Stomach (tissue), 9 donors: ENCODE measurements around the gene PRKCD. TPM values are rescaled to one million over a fixed set of nuclear protein-coding genes. Genes with fewer than 3 reads are reported as not detected.
A peak's percentile ranks its signal among the peaks of the same experiment; 100 is the strongest.

Experiments used
- DNase-seq, 2 donors: peaks; one replicate each; pipeline versions ENCODE4 v3.0.0 to v3.0.0-alpha.2; 2013 to 2019
- H3K27ac ChIP-seq, 5 donors: fragments of 200-600 bp in 4 of 5; sonication (generic) in 4 of 5; one replicate each; pipeline ENCODE4 v1.5.1; 2013 to 2019; ENCODE audit warnings: mild to moderate bottlenecking in 1 of 5, moderate library complexity in 1 of 5
- H3K27me3 ChIP-seq, 3 donors: fragments of 200-600 bp; sonication (generic); one replicate each; pipeline ENCODE4 v1.5.1; 2017 to 2019; ENCODE audit warnings: mixed run types in 1 of 3
- H3K36me3 ChIP-seq, 4 donors: fragments of 200-600 bp; sonication (generic); 1 replicate in 3 of 4; 2 replicates in 1 of 4; pipeline ENCODE4 v1.5.1; 2016 to 2019
- H3K4me1 ChIP-seq, 4 donors: fragments of 200-600 bp; sonication (generic); one replicate each; pipeline ENCODE4 v1.5.1; 2016 to 2019
- H3K4me3 ChIP-seq, 4 donors: fragments of 200-600 bp; sonication (generic) in 3 of 4; one replicate each; pipeline ENCODE4 v1.5.1; 2016 to 2019; ENCODE audit warnings: mild to moderate bottlenecking in 1 of 4
- H3K9me3 ChIP-seq, 4 donors: fragments of 200-600 bp; sonication (generic); one replicate each; pipeline ENCODE4 v1.5.1; 2016 to 2019
- CTCF ChIP-seq, 7 experiments: fragments of 450-650 bp in 4 of 7; fragments of 200-600 bp in 3 of 7; sonication (generic) in 3 of 7; IDR thresholded peaks; one replicate each; pipeline ENCODE4 v1.5.1; 2016 to 2019; ENCODE audit warnings: antibody characterized with exemption in 7 of 7, control low read depth in 2 of 7, mild to moderate bottlenecking in 1 of 7
- EP300 ChIP-seq: sonication (generic); formaldehyde crosslinking; IDR thresholded peaks from one replicate; pipeline ENCODE4 v1.6.1; 2017; ENCODE audit warnings: antibody characterized with exemption
- POLR2A ChIP-seq, 4 donors: fragments of 450-650 bp; IDR thresholded peaks; one replicate each; pipeline ENCODE4 v1.6.1; 2016; ENCODE audit warnings: antibody characterized with exemption in 4 of 4, control low read depth in 2 of 4, mild to moderate bottlenecking in 1 of 4, moderate library complexity in 1 of 4
- POLR2AphosphoS5 ChIP-seq, 3 donors: sonication (generic); formaldehyde crosslinking; IDR thresholded peaks; one replicate each; pipeline ENCODE4 v1.6.1; 2016; ENCODE audit warnings: antibody characterized with exemption in 3 of 3
- WGBS, 5 donors: extraction: QIAGEN DNeasy Blood & Tissue Kit in 3 of 5; methylation state at CpG; one replicate each; pipeline versions ENCODE4 v1.1.5 to v1.1.7; 2013 to 2018; 5-methylcytosine and 5-hydroxymethylcytosine counted together
- intact Hi-C: fragments of 100-400 bp; cut with DNase I; formaldehyde crosslinking; loops from one replicate; pipeline ENCODE4 v1.15.1; 2023; ENCODE audit warnings: low total_unique reads
- polyA plus RNA-seq, 3 donors: library from polyadenylated mRNA; stranded (reverse); fragments of 200-250 nt; gene quantifications; one replicate each; pipeline ENCODE4 v1.2.3, GENCODE V29; 2013
- total RNA-seq, 5 donors: library from RNA; depleted of rRNA; stranded (reverse); fragments of >200 nt; gene quantifications; one replicate each; pipeline versions ENCODE4 v1.1.0 to v1.2.3, GENCODE V29; 2014 to 2016
- donor health status: healthy with polysubstance abuse.
- donor health status: Bipolar disorder and iron deficiency.
- donor health status: healthy.

PRKCD gene
- total and polyA plus RNA-seq, 8 donors, result 15.6 to 117 (median 37.2) TPM

DNA sequence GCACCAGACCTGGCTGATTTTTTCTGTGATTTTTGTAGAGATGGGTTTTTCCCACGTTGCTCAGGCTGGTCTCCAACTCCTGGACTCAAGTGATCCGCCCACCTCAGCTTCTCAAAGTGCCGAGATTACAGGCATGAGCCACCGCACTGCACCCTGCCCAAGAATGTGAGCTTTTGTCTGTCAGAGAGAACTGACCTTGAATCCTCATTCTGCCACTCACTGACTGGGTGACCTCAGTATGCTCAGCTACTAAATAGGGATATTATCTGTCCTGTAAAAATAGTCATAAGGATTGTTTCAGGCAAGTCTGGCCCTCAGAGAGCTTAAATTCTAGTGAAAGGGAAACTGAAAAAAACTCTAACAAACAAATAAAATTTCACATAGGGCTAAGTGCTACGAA lies 28.7 kb upstream of the PRKCD start:
- Histone ChIP-seq H3K4me1 (peaks cover 25 to 47% (median 41%) of the 10 kb centered on the region in 4 donors), H3K27ac (no peak overlapping the region), H3K27me3 (no peaks in the 10 kb centered on the region), H3K9me3 (no peaks in the 10 kb centered on the region), H3K36me3 (no peaks in the 10 kb centered on the region), H3K4me3 (no peak overlapping the region)
- TF ChIP-seq POLR2AphosphoS5 (IDR thresholded peaks at IDR 0.05), result no peak
- WGBS, 5 donors, result 53 to 70% (median 58%) methylated on average over 5 of the region's 5 CpGs
- intact Hi-C loops, result no loop called here
- no peak for DNase-seq

GRCh38 chr3:53134631-53135232 lies 26.3 kb upstream of the PRKCD start:
- no peaks in the 10 kb centered on the region for H3K36me3 ChIP-seq
- no peaks in the 10 kb centered on the region for H3K9me3 ChIP-seq
- H3K27me3 ChIP-seq, result no peaks in the 10 kb centered on the region
- peak; percentile 91 to 94 for DNase-seq
- intact Hi-C loops, result no loop called here
- peak overlapping the region in 4 of 5 donors; percentile 15 to 60 (median 40) for H3K27ac ChIP-seq
- no peak overlapping the region for H3K4me3 ChIP-seq
- H3K4me1 ChIP-seq, result peaks cover 11 to 27% (median 23%) of the 10 kb centered on the region in 4 donors
- WGBS, 5 donors, result 7 to 25% (median 17%) methylated on average over 6 of the region's 6 CpGs
- TF ChIP-seq EP300 (no peak), POLR2A (IDR thresholded peaks at IDR 0.05) (no peak), POLR2AphosphoS5 (IDR thresholded peaks at IDR 0.05) (peak; percentile 7 to 75 (median 19)), CTCF (IDR thresholded peaks at IDR 0.05) (peak in 5 of 7 experiments; percentile 70 to 94 (median 79))

GRCh38 chr3:53137221-53137620 lies 23.8 kb upstream of the PRKCD start:
- Histone ChIP-seq H3K27me3 (no peaks in the 10 kb centered on the region), H3K4me1 (peaks cover 4 to 26% (median 13%) of the 10 kb centered on the region in 4 donors), H3K36me3 (no peaks in the 10 kb centered on the region), H3K4me3 (no peak overlapping the region), H3K9me3 (no peaks in the 10 kb centered on the region), H3K27ac (no peak overlapping the region)
- WGBS, 5 donors, result 63 to 75% (median 66%) methylated on average over 2 of the region's 2 CpGs
- DNase-seq, result no peak
- intact Hi-C loops, result no loop called here
- TF ChIP-seq EP300 (no peak), POLR2AphosphoS5 (IDR thresholded peaks at IDR 0.05) (no peak), POLR2A (IDR thresholded peaks at IDR 0.05) (no peak), CTCF (IDR thresholded peaks at IDR 0.05) (no peak)

GRCh38 chr3:53137835-53138446 lies 23.1 kb upstream of the PRKCD start:
- no peaks in the 10 kb centered on the region for H3K36me3 ChIP-seq

More at GRCh38 chr3:53137835-53138446, 23.1 kb upstream of the PRKCD start:
- 90 to 94% (median 92%) methylated on average over 4 of the region's 4 CpGs for WGBS, 5 donors
- TF ChIP-seq EP300, result no peak
- TF ChIP-seq POLR2AphosphoS5 (IDR thresholded peaks at IDR 0.05), result no peak
- TF ChIP-seq CTCF (IDR thresholded peaks at IDR 0.05), result no peak
- no peak for TF ChIP-seq POLR2A (IDR thresholded peaks at IDR 0.05)
- Histone ChIP-seq H3K4me3 (no peak overlapping the region), H3K27me3 (no peaks in the 10 kb centered on the region), H3K27ac (no peak overlapping the region), H3K9me3 (no peaks in the 10 kb centered on the region), H3K4me1 (peaks cover 4 to 26% (median 13%) of the 10 kb centered on the region in 4 donors)
- no peak for DNase-seq
- intact Hi-C loops, result loop anchor here (2.0 kb wide), 1 partner anchor 65 kb away; no protein-coding TSS in a partner anchor
